IMR-90 (cell line): ENCODE measurements around the gene RASGRP2. TPM values are rescaled to one million over a fixed set of nuclear protein-coding genes. Genes with fewer than 3 reads are reported as not detected.

Source experiments
- ATAC-seq: fragments of 200-7000 bp; cut with Tn5 transposase; 2 replicates; pipeline ENCODE4 v1.9.1; 2020; ENCODE audit warnings: low read depth, mild to moderate bottlenecking, moderate library complexity
- BruUV-seq: library from RNA; stranded (reverse); fragments of 400-500 nt; replicated peaks from 2 replicates; lab custom pipeline; 2021; lab: Mats Ljungman, UMichigan
- CTCF ChIA-PET: fragments of 300-600 bp; formaldehyde crosslinking; extraction: SDS; loops from one replicate; lab custom pipeline; 2021; ENCODE audit warnings: antibody characterized with exemption; lab: Yijun Ruan, JAX
- POLR2A ChIA-PET: fragments of 300-600 bp; sonication (Branson Sonifier 250); formaldehyde crosslinking; loops from one replicate; lab custom pipeline; 2022; ENCODE audit warnings: antibody characterized with exemption; ENCODE audit not compliant: unreplicated experiment; lab: Charles Lee
- DNase-seq: peaks from one replicate; pipeline ENCODE4 v3.0.0; 2013
- H2AFZ ChIP-seq: replicated peaks from 2 replicates; pipeline ENCODE3; 2013; ENCODE audit warnings: low read length, mild to moderate bottlenecking; ENCODE audit not compliant: poor library complexity
- H2AK5ac ChIP-seq: 2 replicates; pipeline ENCODE4 v1.6.1; 2013; ENCODE audit warnings: low read depth, low read length, inconsistent platforms
- H2AK9ac ChIP-seq: replicated peaks from 2 replicates; pipeline ENCODE3; 2013; ENCODE audit warnings: mild to moderate bottlenecking, low read depth, low read length, moderate library complexity; ENCODE audit not compliant: poor library complexity
- H2BK120ac ChIP-seq: 2 replicates; pipeline ENCODE4 v1.6.1; 2013; ENCODE audit warnings: low read depth, low read length, inconsistent platforms
- H2BK15ac ChIP-seq: 3 replicates; pipeline ENCODE4 v1.6.1; 2013; ENCODE audit warnings: low read depth, low read length, inconsistent platforms
- H2BK20ac ChIP-seq: 2 replicates; pipeline ENCODE4 v1.6.1; 2013; ENCODE audit warnings: low read depth, mild to moderate bottlenecking, inconsistent platforms, low read length, moderate library complexity
- H2BK5ac ChIP-seq: 2 replicates; pipeline ENCODE4 v1.6.1; 2013; ENCODE audit warnings: mild to moderate bottlenecking, low read depth, low read length, inconsistent platforms; ENCODE audit not compliant: poor library complexity, severe bottlenecking
- H3K14ac ChIP-seq: replicated peaks from 2 replicates; pipeline ENCODE4 v1.6.1; 2013; ENCODE audit warnings: low read depth, low read length, inconsistent platforms
- H3K18ac ChIP-seq: 2 replicates; pipeline ENCODE4 v1.6.1; 2013; ENCODE audit warnings: low read depth, low read length, control low read depth
- H3K23ac ChIP-seq: 2 replicates; pipeline ENCODE4 v1.6.1; 2013; ENCODE audit warnings: low read depth, low read length, inconsistent platforms
- H3K27ac ChIP-seq: 2 replicates; pipeline ENCODE4 v1.5.1; 2013; ENCODE audit warnings: mild to moderate bottlenecking, control low read depth, low read length; ENCODE audit not compliant: insufficient read depth
- H3K27me3 ChIP-seq: 2 replicates; pipeline ENCODE4 v1.6.1; 2013; ENCODE audit warnings: low read length; ENCODE audit not compliant: control insufficient read depth, insufficient read depth
- H3K36me3 ChIP-seq: 2 replicates; pipeline ENCODE4 v1.6.1; 2013; ENCODE audit warnings: low read length, mixed read lengths; ENCODE audit not compliant: control insufficient read depth, insufficient read depth
- H3K4ac ChIP-seq: 2 replicates; pipeline ENCODE4 v1.6.1; 2013; ENCODE audit warnings: low read depth, low read length, inconsistent platforms
- H3K4me1 ChIP-seq: 2 replicates; pipeline ENCODE4 v1.6.1; 2013; ENCODE audit warnings: low read length, mixed read lengths; ENCODE audit not compliant: control insufficient read depth, insufficient read depth
- H3K4me2 ChIP-seq: 2 replicates; pipeline ENCODE4 v1.6.1; 2013; ENCODE audit warnings: low read depth, mild to moderate bottlenecking, control low read depth, low read length, moderate library complexity
- H3K4me3 ChIP-seq: 2 replicates; pipeline ENCODE4 v1.5.1; 2013; ENCODE audit warnings: low read depth, mild to moderate bottlenecking, control low read depth, low read length, moderate library complexity; ENCODE audit not compliant: insufficient read depth
- H3K56ac ChIP-seq: 2 replicates; pipeline ENCODE4 v1.6.1; 2013; ENCODE audit warnings: low read length, inconsistent platforms; ENCODE audit not compliant: insufficient read depth; ENCODE audit errors: extremely low read depth
- H3K79me1 ChIP-seq, 2 experiments: 2 replicates each; pipeline ENCODE4 v1.6.1; 2013; ENCODE audit warnings: low read length in 2 of 2, inconsistent platforms in 1 of 2, low read depth in 1 of 2
- H3K9ac ChIP-seq: 2 replicates; pipeline ENCODE4 v1.6.1; 2013; ENCODE audit warnings: low read depth, low read length, control low read depth
- H3K9me1 ChIP-seq: 2 replicates; pipeline ENCODE4 v1.6.1; 2013; ENCODE audit warnings: low read length, inconsistent platforms; ENCODE audit not compliant: insufficient read depth
- H3K9me3 ChIP-seq: 2 replicates; pipeline ENCODE4 v1.6.1; 2013; ENCODE audit warnings: low read length; ENCODE audit not compliant: control insufficient read depth, insufficient read depth
- H4K20me1 ChIP-seq: 2 replicates; pipeline ENCODE4 v1.6.1; 2013; ENCODE audit warnings: low read length, inconsistent platforms; ENCODE audit not compliant: insufficient read depth
- H4K5ac ChIP-seq: 2 replicates; pipeline ENCODE4 v1.6.1; 2013; ENCODE audit warnings: mild to moderate bottlenecking, low read depth, low read length, control low read depth
- H4K8ac ChIP-seq, 2 experiments: 2 replicates each; pipeline ENCODE4 v1.6.1; 2013; ENCODE audit warnings: low read depth in 2 of 2, low read length in 2 of 2, control low read depth in 1 of 2, inconsistent platforms in 1 of 2
- H4K91ac ChIP-seq: 2 replicates; pipeline ENCODE4 v1.6.1; 2013; ENCODE audit warnings: low read depth, low read length, inconsistent platforms; ENCODE audit not compliant: insufficient read depth
- MAFK ChIP-seq: IDR thresholded peaks from 2 replicates; pipeline ENCODE4 v1.6.1; 2012; ENCODE audit warnings: low read depth, low read length, improper control_type of control experiment
- POLR2A ChIP-seq: IDR thresholded peaks from 2 replicates; pipeline ENCODE4 v1.6.1; 2012; ENCODE audit warnings: mild to moderate bottlenecking, low read depth, low read length
- RFX5 ChIP-seq: IDR thresholded peaks from 2 replicates; pipeline ENCODE4 v1.8.0; 2012; ENCODE audit warnings: low read depth, mild to moderate bottlenecking, low read length, moderate library complexity
- SMC3 ChIP-seq: fragments of 150-350 bp; IDR thresholded peaks from 2 replicates; pipeline ENCODE4 v1.6.1; 2016; ENCODE audit warnings: low read depth, mild to moderate bottlenecking, antibody characterized with exemption, low read length, moderate library complexity
- WGBS, 2 experiments: methylation state at CpG; one replicate each; pipeline versions ENCODE4 v1.1.5 to v1.1.7; 2013; ENCODE audit warnings: missing lambda C conversion rate in 2 of 2; ENCODE audit not compliant: insufficient read length in 1 of 2; ENCODE audit errors: extremely low coverage in 2 of 2; 5-methylcytosine and 5-hydroxymethylcytosine counted together
- dilution Hi-C: fragments of 300-500 bp; cut with HindIII; formaldehyde crosslinking; loops from one replicate; pipeline ENCODE4 v1.14.3; 2018; ENCODE audit warnings: low sequenced_read_pairs; ENCODE audit not compliant: unreplicated experiment
- in situ Hi-C: fragments of 300-500 bp; cut with MboI; formaldehyde crosslinking; loops from 3 replicates; pipeline ENCODE4 v1.14.3; 2019; ENCODE audit warnings: low sequenced_read_pairs, inconsistent platforms, mixed read lengths
- intact Hi-C: fragments of 100-400 bp; cut with micrococcal nuclease; formaldehyde crosslinking; loops from 2 replicates; pipeline ENCODE4 v1.10.0; 2022
- polyA plus RNA-seq, 3 experiments: library from polyadenylated mRNA; depleted of rRNA; stranded (reverse); fragments of >200 nt; gene quantifications; 2 replicates each; pipeline ENCODE4 v1.2.3, GENCODE V29; 2012; ENCODE audit warnings: low replicate concordance in 1 of 3
- total RNA-seq: library from RNA; depleted of rRNA; stranded (reverse); fragments of >200 nt; gene quantifications from 2 replicates; pipeline ENCODE4 v1.2.3, GENCODE V29; 2012

The RASGRP2 gene
- total and polyA plus RNA-seq, 2 of the 4 experiments (the other 2 are of a cell fraction), result 1.2 TPM; not detected in 1

- DNase-seq, result no peak
- H2AFZ ChIP-seq, result no peak overlapping the region
- 100% methylated on average over 2 of the region's 11 CpGs; no CpG with 5 or more reads in 1 of the 2 experiments for WGBS, 2 experiments
- H4K91ac ChIP-seq, result no peak overlapping the region
- ChIA-PET CTCF (interaction anchor here (0.7 kb wide), 1 partner anchor 236 kb away, joined by 4 read pairs; no protein-coding TSS in a partner anchor), POLR2A (no interaction called here)
- no peak overlapping the region for H2BK120ac ChIP-seq
- no peak overlapping the region for H3K9ac ChIP-seq
- no peaks in the 10 kb centered on the region for H4K20me1 ChIP-seq
- no peaks in the 10 kb centered on the region for H3K9me3 ChIP-seq
- no peak overlapping the region for H2BK20ac ChIP-seq
- no peak overlapping the region for H3K4me3 ChIP-seq
- H3K27ac ChIP-seq, result no peak overlapping the region
- BruUV-seq, result no TSS peak
- H3K14ac ChIP-seq, result no peak overlapping the region
- H3K27me3 ChIP-seq, result peaks cover 53% of the 10 kb centered on the region
- in situ Hi-C loops (no loop called here), intact Hi-C loops (no loop called here), dilution Hi-C loops (no loop called here)
- H3K18ac ChIP-seq, result no peak overlapping the region
- H3K4me2 ChIP-seq, result no peak overlapping the region
- H4K5ac ChIP-seq, result no peak overlapping the region
- no peaks in the 10 kb centered on the region for H3K36me3 ChIP-seq
- no peak overlapping the region for H3K4ac ChIP-seq
- no peak for TF ChIP-seq POLR2A
- TF ChIP-seq SMC3, result no peak
- no peak for TF ChIP-seq RFX5
- no peak for TF ChIP-seq MAFK
- no peak overlapping the region for H3K56ac ChIP-seq
- H2AK9ac ChIP-seq, result no peak overlapping the region
- H2BK5ac ChIP-seq, result no peak overlapping the region
- no peak overlapping the region for H2BK15ac ChIP-seq
- no peak overlapping the region for H2AK5ac ChIP-seq
- no peak overlapping the region for H4K8ac ChIP-seq
- H3K79me1 ChIP-seq, result no peaks in the 10 kb centered on the region
- ATAC-seq, result no peak
- no peaks in the 10 kb centered on the region for H3K9me1 ChIP-seq
- H3K23ac ChIP-seq, result no peak overlapping the region
- no peaks in the 10 kb centered on the region for H3K4me1 ChIP-seq
Measured at GRCh38 chr11:64728757-64729365, 15.1 kb downstream of the RASGRP2 start.
